ENCODE measurements around the gene VEGFA. TPM values are rescaled to one million over a fixed set of nuclear protein-coding genes. Genes with fewer than 3 reads are reported as not detected.

Gene VEGFA
- total RNA-seq, 2 experiments from 2014 or later: 27.8 to 29.0 TPM

- H3K4me1 Mint-ChIP-seq: peaks cover 4% of the 10 kb centered on the region
- ATAC-seq (no peak), DNase-seq (peak; percentile 1)
- no peaks in the 10 kb centered on the region for H3K9me3 Mint-ChIP-seq (ENCODE audit: low read depth)
- H3K36me3 Mint-ChIP-seq: no peaks in the 10 kb centered on the region
- CTCF ChIA-PET: interaction anchor here (0.7 to 2.3 kb wide), 6 partner anchors 16 to 325 kb away, joined by 3 to 8 read pairs (median 4); partner anchors contain the start of gene VEGFA
- H3K27ac Mint-ChIP-seq: no peak overlapping the region
- peaks cover 2% of the 10 kb centered on the region for H3K27me3 Mint-ChIP-seq
- no peak overlapping the region for H3K4me3 Mint-ChIP-seq
Observed at GRCh38 chr6:43753570-43754183, 16.3 kb upstream of the VEGFA start.

GRCh38 chr6:43757966-43758616, 11.9 kb upstream of the VEGFA start:
- Mint-ChIP-seq H3K9me3 (ENCODE audit: low read depth) (no peaks in the 10 kb centered on the region), H3K27me3 (peaks cover 9% of the 10 kb centered on the region), H3K4me3 (no peak overlapping the region), H3K27ac (no peak overlapping the region), H3K36me3 (no peaks in the 10 kb centered on the region), H3K4me1 (peaks cover 4% of the 10 kb centered on the region)
- CTCF ChIA-PET: interaction anchor here (1.5 to 6.0 kb wide), 2 partner anchors 12 to 320 kb away, joined by 3 to 31 read pairs; partner anchors contain the start of gene VEGFA
- no peak for DNase-seq
- ATAC-seq: no peak

GRCh38 chr6:43758617-43759050, 11.4 kb upstream of the VEGFA start:
- H3K27ac Mint-ChIP-seq: no peak overlapping the region
- no peak overlapping the region for H3K4me3 Mint-ChIP-seq
- H3K36me3 Mint-ChIP-seq: no peaks in the 10 kb centered on the region
- DNase-seq (no peak), ATAC-seq (peak; percentile 59)
- H3K9me3 Mint-ChIP-seq (ENCODE audit: low read depth): no peaks in the 10 kb centered on the region
- peaks cover 6% of the 10 kb centered on the region for H3K4me1 Mint-ChIP-seq
- peaks cover 9% of the 10 kb centered on the region for H3K27me3 Mint-ChIP-seq
- CTCF ChIA-PET: interaction anchor here (0.7 to 6.0 kb wide), 3 partner anchors 11 to 69 kb away, joined by 3 to 31 read pairs (median 9); partner anchors contain the start of gene VEGFA

GRCh38 chr6:43759136-43759906, 10.7 kb upstream of the VEGFA start:
- H3K36me3 Mint-ChIP-seq: no peaks in the 10 kb centered on the region
- CTCF ChIA-PET: interaction anchor here (0.6 to 6.0 kb wide), 5 partner anchors 10 to 315 kb away, joined by 3 to 31 read pairs (median 3); partner anchors contain the start of gene VEGFA
- H3K27me3 Mint-ChIP-seq: peaks cover 12% of the 10 kb centered on the region
- ATAC-seq (peak; percentile 37), DNase-seq (no peak)
- H3K27ac Mint-ChIP-seq: no peak overlapping the region
- H3K9me3 Mint-ChIP-seq (ENCODE audit: low read depth): no peaks in the 10 kb centered on the region
- no peak overlapping the region for H3K4me3 Mint-ChIP-seq
- H3K4me1 Mint-ChIP-seq: peaks cover 6% of the 10 kb centered on the region

- no peak for ATAC-seq
- Mint-ChIP-seq H3K27ac (no peak overlapping the region), H3K9me3 (ENCODE audit: low read depth) (no peaks in the 10 kb centered on the region), H3K4me3 (no peak overlapping the region), H3K4me1 (peaks cover 6% of the 10 kb centered on the region), H3K36me3 (no peaks in the 10 kb centered on the region), H3K27me3 (peaks cover 15% of the 10 kb centered on the region)
- no peak for DNase-seq
- CTCF ChIA-PET: interaction anchor here (1.0 to 6.0 kb wide), 3 partner anchors 10 to 315 kb away, joined by 3 to 31 read pairs (median 9); partner anchors contain the start of gene VEGFA
Observed at GRCh38 chr6:43759907-43760206, 10.2 kb upstream of the VEGFA start.

- H3K4me1 Mint-ChIP-seq: peaks cover 5% of the 10 kb centered on the region
- no peak for DNase-seq
- CTCF ChIA-PET: interaction anchor here (1.0 to 6.0 kb wide), 6 partner anchors 9 to 314 kb away, joined by 3 to 31 read pairs (median 8); partner anchors contain the start of gene VEGFA
- H3K36me3 Mint-ChIP-seq: no peaks in the 10 kb centered on the region
- no peak for ATAC-seq
- H3K9me3 Mint-ChIP-seq (ENCODE audit: low read depth): no peaks in the 10 kb centered on the region
- H3K4me3 Mint-ChIP-seq: no peak overlapping the region
- no peak overlapping the region for H3K27ac Mint-ChIP-seq
- peaks cover 15% of the 10 kb centered on the region for H3K27me3 Mint-ChIP-seq
Observed at GRCh38 chr6:43760210-43761168, 9.5 kb upstream of the VEGFA start.

- no peak overlapping the region for H3K4me3 Mint-ChIP-seq
- H3K4me1 Mint-ChIP-seq: peaks cover 2% of the 10 kb centered on the region
- no peaks in the 10 kb centered on the region for H3K36me3 Mint-ChIP-seq
- ATAC-seq (no peak), DNase-seq (no peak)
- peaks cover 17% of the 10 kb centered on the region for H3K27me3 Mint-ChIP-seq
- CTCF ChIA-PET: interaction anchor here (1.1 to 6.0 kb wide), 6 partner anchors 8 to 317 kb away, joined by 3 to 31 read pairs (median 8); partner anchors contain the start of gene VEGFA
- H3K9me3 Mint-ChIP-seq (ENCODE audit: low read depth): no peaks in the 10 kb centered on the region
- H3K27ac Mint-ChIP-seq: no peak overlapping the region
Observed at GRCh38 chr6:43761666-43762409, 8.2 kb upstream of the VEGFA start.

GRCh38 chr6:43762410-43762768, 7.6 kb upstream of the VEGFA start:
- DNase-seq: no peak
- ATAC-seq: no peak
- peaks cover 2% of the 10 kb centered on the region for H3K4me1 Mint-ChIP-seq
- H3K9me3 Mint-ChIP-seq (ENCODE audit: low read depth): no peaks in the 10 kb centered on the region
- no peaks in the 10 kb centered on the region for H3K36me3 Mint-ChIP-seq
- no peak overlapping the region for H3K27ac Mint-ChIP-seq
- peaks cover 17% of the 10 kb centered on the region for H3K27me3 Mint-ChIP-seq
- CTCF ChIA-PET: interaction anchor here (1.1 to 6.0 kb wide), 6 partner anchors 7 to 317 kb away, joined by 3 to 31 read pairs (median 8); partner anchors contain the start of gene VEGFA
- no peak overlapping the region for H3K4me3 Mint-ChIP-seq

- peaks cover 17% of the 10 kb centered on the region for H3K27me3 Mint-ChIP-seq
- H3K4me1 Mint-ChIP-seq: peaks cover 2% of the 10 kb centered on the region
- CTCF ChIA-PET: interaction anchor here (1.4 to 3.1 kb wide), 3 partner anchors 10 to 311 kb away, joined by 4 to 13 read pairs (median 8); no protein-coding TSS in a partner anchor
- H3K27ac Mint-ChIP-seq: no peak overlapping the region
- ATAC-seq (no peak), DNase-seq (no peak)
- H3K9me3 Mint-ChIP-seq (ENCODE audit: low read depth): no peaks in the 10 kb centered on the region
- H3K36me3 Mint-ChIP-seq: no peaks in the 10 kb centered on the region
- no peak overlapping the region for H3K4me3 Mint-ChIP-seq
Observed at GRCh38 chr6:43762966-43763695, 6.9 kb upstream of the VEGFA start.

- Mint-ChIP-seq H3K27ac (no peak overlapping the region), H3K36me3 (no peaks in the 10 kb centered on the region), H3K9me3 (ENCODE audit: low read depth) (no peaks in the 10 kb centered on the region), H3K27me3 (peaks cover 17% of the 10 kb centered on the region), H3K4me3 (no peak overlapping the region), H3K4me1 (peaks cover 2% of the 10 kb centered on the region)
- DNase-seq: no peak
- CTCF ChIA-PET: interaction anchor here (2.3 to 3.1 kb wide), 2 partner anchors 96 to 97 kb away, joined by 7 to 13 read pairs; no protein-coding TSS in a partner anchor
- ATAC-seq: no peak
Observed at GRCh38 chr6:43763812-43764522, 6.0 kb upstream of the VEGFA start.

GRCh38 chr6:43764772-43765171, 5.2 kb upstream of the VEGFA start:
- Mint-ChIP-seq H3K4me1 (peaks cover 6% of the 10 kb centered on the region), H3K27ac (no peak overlapping the region), H3K4me3 (no peak overlapping the region), H3K27me3 (peaks cover 17% of the 10 kb centered on the region), H3K36me3 (no peaks in the 10 kb centered on the region), H3K9me3 (ENCODE audit: low read depth) (no peaks in the 10 kb centered on the region)
- CTCF ChIA-PET: interaction anchor here (1.2 to 2.3 kb wide), 6 partner anchors 9 to 316 kb away, joined by 3 to 8 read pairs (median 6); no protein-coding TSS in a partner anchor
- DNase-seq: no peak
- no peak for ATAC-seq
